Loucy (cell line): ENCODE data around the gene FAM168A.

Experiments
- H2AFZ ChIP-seq: fragments of 200-600 bp; sonication (generic); 2 replicates; pipeline ENCODE4 v1.6.0; 2016; ENCODE audit warnings: antibody characterized with exemption, mild to moderate bottlenecking, low read length, moderate library complexity
- H3F3A ChIP-seq: fragments of 200-600 bp; 2 replicates; pipeline ENCODE4 v1.6.0; 2016; ENCODE audit warnings: antibody characterized with exemption, low read depth, mild to moderate bottlenecking
- H3K27me3 ChIP-seq: fragments of 200-600 bp; sonication (generic); 2 replicates; pipeline ENCODE4 v1.6.1; 2014; ENCODE audit warnings: low read length, mild to moderate bottlenecking; ENCODE audit not compliant: insufficient read depth, poor library complexity, severe bottlenecking
- H3K36me3 ChIP-seq: fragments of 200-600 bp; sonication (generic); 2 replicates; pipeline ENCODE4 v1.6.1; 2016; ENCODE audit warnings: low read length; ENCODE audit not compliant: insufficient read depth
- H3K4me1 ChIP-seq: fragments of 200-600 bp; sonication (generic); 2 replicates; pipeline ENCODE4 v1.5.1; 2014; ENCODE audit warnings: low read length, mild to moderate bottlenecking; ENCODE audit not compliant: insufficient read depth, poor library complexity, severe bottlenecking
- H3K4me2 ChIP-seq: fragments of 200-600 bp; sonication (generic); 2 replicates; pipeline ENCODE4 v1.6.0; 2014; ENCODE audit warnings: antibody characterized with exemption, low read length, low read depth, mild to moderate bottlenecking; ENCODE audit not compliant: poor library complexity, severe bottlenecking
- H3K4me3 ChIP-seq: fragments of 200-600 bp; sonication (generic); 2 replicates; pipeline ENCODE4 v1.5.1; 2014; ENCODE audit warnings: low read length, mild to moderate bottlenecking, mixed read lengths; ENCODE audit not compliant: poor library complexity, severe bottlenecking
- H3K79me2 ChIP-seq: fragments of 200-600 bp; sonication (generic); 2 replicates; pipeline ENCODE4 v1.6.1; 2014; ENCODE audit warnings: low read length; ENCODE audit not compliant: insufficient read depth
- H3K9ac ChIP-seq: fragments of 200-600 bp; sonication (generic); 2 replicates; pipeline ENCODE4 v1.6.0; 2014; ENCODE audit warnings: mild to moderate bottlenecking, low read depth, low read length, moderate library complexity; ENCODE audit not compliant: poor library complexity, severe bottlenecking
- H3K9me2 ChIP-seq: fragments of 200-600 bp; sonication (generic); replicated peaks from 2 replicates; pipeline ENCODE4 v1.6.1; 2016; ENCODE audit warnings: low read depth, low read length, mixed read lengths
- H3K9me3 ChIP-seq: fragments of 200-600 bp; sonication (generic); 2 replicates; pipeline ENCODE4 v1.6.1; 2014; ENCODE audit warnings: mild to moderate bottlenecking, antibody characterized with exemption, low read length, low read depth; ENCODE audit not compliant: insufficient read depth
- H4K20me1 ChIP-seq: fragments of 200-600 bp; sonication (generic); 2 replicates; pipeline ENCODE4 v1.6.0; 2014; ENCODE audit warnings: antibody characterized with exemption, low read length, mild to moderate bottlenecking; ENCODE audit not compliant: insufficient read depth, poor library complexity, severe bottlenecking
- EZH2phosphoT487 ChIP-seq: fragments of 200-600 bp; IDR thresholded peaks from 2 replicates; pipeline ENCODE4 v1.6.1; 2018; ENCODE audit warnings: antibody characterized with exemption, mild to moderate bottlenecking, moderate library complexity, borderline replicate concordance
- TF ChIP-seq, protein P1 (sequence below): fragments of 200-600 bp; sonication (generic); conservative IDR thresholded peaks from 2 replicates; pipeline ENCODE4 v1.5.1; 2014; ENCODE audit warnings: mild to moderate bottlenecking, antibody characterized with exemption, low read length

The FAM168A gene

DNA sequence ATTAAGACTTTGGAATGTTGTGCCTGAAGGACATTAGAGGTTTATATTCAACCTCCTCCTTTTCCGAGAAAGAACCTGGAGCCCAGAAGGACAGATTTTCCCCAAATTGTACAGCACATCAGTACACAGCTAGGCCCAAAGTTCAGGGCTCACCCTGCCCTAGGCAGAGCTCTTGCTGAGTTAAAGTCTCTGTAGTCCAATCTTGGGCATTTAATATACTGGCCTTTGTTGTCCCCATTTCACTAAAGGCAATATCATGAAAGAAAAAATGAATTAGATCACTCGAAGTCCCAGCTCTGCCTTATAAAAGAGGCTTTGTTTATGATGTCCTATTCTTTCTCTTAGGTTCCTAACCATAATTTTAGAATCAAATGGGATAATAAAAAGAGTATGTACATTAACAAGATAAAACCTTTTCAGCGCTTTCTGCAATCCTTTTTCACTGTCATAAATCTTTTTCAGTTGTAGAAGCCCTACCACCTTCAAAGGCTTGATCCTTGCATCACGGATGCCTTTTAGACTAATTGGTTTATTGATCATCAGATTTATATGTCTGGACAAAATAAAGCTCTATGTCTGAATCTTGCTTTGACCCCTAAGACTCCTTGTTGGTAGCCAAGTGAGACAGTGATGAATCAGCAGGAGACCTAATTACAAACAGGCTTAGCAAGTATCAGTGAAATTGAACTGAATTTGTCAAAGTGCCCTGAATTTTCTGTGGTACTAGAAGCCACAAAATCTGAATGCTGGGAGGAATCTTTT is 181.9 kb downstream of the FAM168A start:
- Histone ChIP-seq H3K79me2 (no peaks in the 10 kb centered on the region), H3F3A (no peaks in the 10 kb centered on the region), H3K4me2 (no peak overlapping the region), H3K4me3 (no peak overlapping the region), H3K9me3 (no peaks in the 10 kb centered on the region), H3K36me3 (peaks cover 51% of the 10 kb centered on the region; the same call in 1 of the 2 replicates), H2AFZ (no peak overlapping the region), H3K9me2 (no peaks in the 10 kb centered on the region), H3K4me1 (peaks cover 10% of the 10 kb centered on the region), H4K20me1 (no peaks in the 10 kb centered on the region), H3K27me3 (no peaks in the 10 kb centered on the region), H3K9ac (no peak overlapping the region)
- TF ChIP-seq, protein P1, sequence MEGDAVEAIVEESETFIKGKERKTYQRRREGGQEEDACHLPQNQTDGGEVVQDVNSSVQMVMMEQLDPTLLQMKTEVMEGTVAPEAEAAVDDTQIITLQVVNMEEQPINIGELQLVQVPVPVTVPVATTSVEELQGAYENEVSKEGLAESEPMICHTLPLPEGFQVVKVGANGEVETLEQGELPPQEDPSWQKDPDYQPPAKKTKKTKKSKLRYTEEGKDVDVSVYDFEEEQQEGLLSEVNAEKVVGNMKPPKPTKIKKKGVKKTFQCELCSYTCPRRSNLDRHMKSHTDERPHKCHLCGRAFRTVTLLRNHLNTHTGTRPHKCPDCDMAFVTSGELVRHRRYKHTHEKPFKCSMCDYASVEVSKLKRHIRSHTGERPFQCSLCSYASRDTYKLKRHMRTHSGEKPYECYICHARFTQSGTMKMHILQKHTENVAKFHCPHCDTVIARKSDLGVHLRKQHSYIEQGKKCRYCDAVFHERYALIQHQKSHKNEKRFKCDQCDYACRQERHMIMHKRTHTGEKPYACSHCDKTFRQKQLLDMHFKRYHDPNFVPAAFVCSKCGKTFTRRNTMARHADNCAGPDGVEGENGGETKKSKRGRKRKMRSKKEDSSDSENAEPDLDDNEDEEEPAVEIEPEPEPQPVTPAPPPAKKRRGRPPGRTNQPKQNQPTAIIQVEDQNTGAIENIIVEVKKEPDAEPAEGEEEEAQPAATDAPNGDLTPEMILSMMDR = no peak

DNA sequence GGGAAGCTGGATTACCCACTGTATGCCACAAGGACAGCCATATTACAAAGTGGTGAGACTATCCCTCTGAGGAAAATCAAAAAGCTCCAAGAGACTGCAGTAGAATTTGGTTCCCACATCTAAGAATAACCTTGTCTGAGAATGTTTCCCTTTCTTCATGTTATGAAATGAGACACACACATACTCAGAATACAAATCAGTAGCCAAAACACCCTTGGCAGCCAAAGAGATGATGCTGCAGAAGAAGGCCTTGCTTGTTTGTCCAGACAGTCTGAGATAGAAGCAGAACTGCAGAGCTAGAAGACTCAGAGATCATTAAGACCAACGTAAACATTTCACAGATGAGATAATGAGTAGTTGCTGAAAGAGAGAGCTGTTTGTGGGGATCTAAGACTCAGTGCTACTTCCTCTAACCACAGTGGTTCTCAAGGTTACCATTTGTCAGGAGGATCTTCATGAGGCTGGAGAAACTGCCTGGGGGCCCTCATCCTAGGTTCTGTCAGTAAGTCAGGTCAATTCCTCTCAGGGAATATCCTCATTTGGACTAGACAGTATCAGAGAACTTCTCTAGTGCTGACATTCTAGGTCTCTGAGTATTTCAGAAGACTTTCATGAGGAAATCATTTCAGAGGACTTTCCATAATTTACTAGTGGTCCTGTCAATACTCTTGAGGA is 182.8 kb downstream of the FAM168A start:
- Histone ChIP-seq H2AFZ (no peak overlapping the region), H3K79me2 (no peaks in the 10 kb centered on the region), H3K4me2 (peak overlapping the region; percentile 2), H3K9ac (no peak overlapping the region), H3K4me3 (no peak overlapping the region), H3K9me2 (no peaks in the 10 kb centered on the region), H3F3A (no peaks in the 10 kb centered on the region), H3K27me3 (no peaks in the 10 kb centered on the region), H4K20me1 (no peaks in the 10 kb centered on the region), H3K36me3 (peaks cover 59% of the 10 kb centered on the region; the same call in 1 of the 2 replicates), H3K9me3 (no peaks in the 10 kb centered on the region), H3K4me1 (peaks cover 10% of the 10 kb centered on the region)
- TF ChIP-seq EZH2phosphoT487 = no peak
- TF ChIP-seq, protein P1 = no peak

DNA sequence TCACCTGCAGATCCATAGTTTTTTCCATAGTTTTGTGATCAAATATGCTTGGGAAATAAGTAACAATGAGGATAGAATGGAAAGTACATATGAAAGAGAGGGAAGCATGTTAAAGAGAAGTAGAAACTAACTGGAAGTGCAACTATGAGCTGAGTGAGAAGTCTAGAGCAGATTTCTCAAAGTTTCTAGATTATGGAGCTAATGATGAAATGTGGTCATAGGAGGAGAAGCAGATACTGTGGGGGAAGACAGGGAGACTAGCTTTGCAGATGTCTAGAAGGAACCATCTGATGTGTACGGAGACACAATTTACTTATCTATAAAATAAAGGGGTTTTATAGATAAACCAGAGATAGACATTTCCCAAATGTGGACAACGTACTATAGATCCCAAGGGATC is 184.7 kb downstream of the FAM168A start:
- H3K27me3 ChIP-seq = no peaks in the 10 kb centered on the region
- H3K9me2 ChIP-seq = no peaks in the 10 kb centered on the region
- no peak overlapping the region for H3K9ac ChIP-seq
- no peaks in the 10 kb centered on the region for H3K79me2 ChIP-seq
- H3K9me3 ChIP-seq = no peaks in the 10 kb centered on the region
- no peak overlapping the region for H2AFZ ChIP-seq
- H3K36me3 ChIP-seq = peaks cover 61% of the 10 kb centered on the region; the same call in 1 of the 2 replicates
- no peaks in the 10 kb centered on the region for H3F3A ChIP-seq
- TF ChIP-seq, protein P1 = no peak
- H3K4me2 ChIP-seq = no peak overlapping the region
- peaks cover 10% of the 10 kb centered on the region for H3K4me1 ChIP-seq
- H3K4me3 ChIP-seq = no peak overlapping the region
- H4K20me1 ChIP-seq = no peaks in the 10 kb centered on the region
